Suprapubic skin (tissue), 4 donors: Measurements from ENCODE around the gene NRXN3.

Source experiments
- EP300 ChIP-seq: sonication (generic); formaldehyde crosslinking; IDR thresholded peaks from one replicate; pipeline ENCODE4 v1.6.1; 2017; ENCODE audit warnings: antibody characterized with exemption
- POLR2AphosphoS5 ChIP-seq, 3 donors: sonication (generic); formaldehyde crosslinking; IDR thresholded peaks; one replicate each; pipeline ENCODE4 v1.6.1; 2017; ENCODE audit warnings: antibody characterized with exemption in 3 of 3
- TF ChIP-seq, protein P1 (sequence below), 2 donors: fragments of 200-600 bp in 1 of 2; fragments of 450-650 bp in 1 of 2; sonication (generic) in 1 of 2; IDR thresholded peaks; one replicate each; pipeline ENCODE4 v1.5.1; 2016 to 2019; ENCODE audit warnings: antibody characterized with exemption in 2 of 2, mild to moderate bottlenecking in 1 of 2, moderate library complexity in 1 of 2

DNA sequence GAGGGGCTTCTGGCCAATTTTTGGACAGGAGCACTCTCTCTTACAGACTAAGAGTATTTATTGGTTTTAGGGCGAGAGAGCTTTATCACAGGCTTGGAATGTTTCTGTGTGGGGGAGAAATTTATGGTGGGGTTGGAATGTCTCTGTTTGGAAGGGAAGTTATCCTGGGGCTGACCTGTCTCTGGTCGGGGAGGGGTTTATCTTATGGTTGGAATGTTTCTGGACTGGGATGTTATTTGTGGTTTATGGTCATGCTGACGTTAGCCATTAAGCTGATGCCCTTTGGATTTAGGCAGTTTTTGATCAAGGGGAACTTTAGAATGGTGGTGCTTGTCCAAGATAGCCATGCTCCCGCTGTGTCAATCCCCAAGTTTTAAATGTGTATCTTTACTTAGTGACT lies 1426.4 kb downstream of the NRXN3 start:
- TF ChIP-seq EP300 (no peak), POLR2AphosphoS5 (IDR thresholded peaks at IDR 0.05) (no peak)
- TF ChIP-seq, protein P1, sequence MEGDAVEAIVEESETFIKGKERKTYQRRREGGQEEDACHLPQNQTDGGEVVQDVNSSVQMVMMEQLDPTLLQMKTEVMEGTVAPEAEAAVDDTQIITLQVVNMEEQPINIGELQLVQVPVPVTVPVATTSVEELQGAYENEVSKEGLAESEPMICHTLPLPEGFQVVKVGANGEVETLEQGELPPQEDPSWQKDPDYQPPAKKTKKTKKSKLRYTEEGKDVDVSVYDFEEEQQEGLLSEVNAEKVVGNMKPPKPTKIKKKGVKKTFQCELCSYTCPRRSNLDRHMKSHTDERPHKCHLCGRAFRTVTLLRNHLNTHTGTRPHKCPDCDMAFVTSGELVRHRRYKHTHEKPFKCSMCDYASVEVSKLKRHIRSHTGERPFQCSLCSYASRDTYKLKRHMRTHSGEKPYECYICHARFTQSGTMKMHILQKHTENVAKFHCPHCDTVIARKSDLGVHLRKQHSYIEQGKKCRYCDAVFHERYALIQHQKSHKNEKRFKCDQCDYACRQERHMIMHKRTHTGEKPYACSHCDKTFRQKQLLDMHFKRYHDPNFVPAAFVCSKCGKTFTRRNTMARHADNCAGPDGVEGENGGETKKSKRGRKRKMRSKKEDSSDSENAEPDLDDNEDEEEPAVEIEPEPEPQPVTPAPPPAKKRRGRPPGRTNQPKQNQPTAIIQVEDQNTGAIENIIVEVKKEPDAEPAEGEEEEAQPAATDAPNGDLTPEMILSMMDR (IDR thresholded peaks at IDR 0.05) = no peak
